Measurements from ENCODE around the gene DEFB132.
"Not testable (repeated sequence)": the region's sequence is repeated elsewhere in the genome, so short reads cannot be mapped to it uniquely, and the experiment has no call there.

Gene DEFB132, protein sequence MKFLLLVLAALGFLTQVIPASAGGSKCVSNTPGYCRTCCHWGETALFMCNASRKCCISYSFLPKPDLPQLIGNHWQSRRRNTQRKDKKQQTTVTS

DNA sequence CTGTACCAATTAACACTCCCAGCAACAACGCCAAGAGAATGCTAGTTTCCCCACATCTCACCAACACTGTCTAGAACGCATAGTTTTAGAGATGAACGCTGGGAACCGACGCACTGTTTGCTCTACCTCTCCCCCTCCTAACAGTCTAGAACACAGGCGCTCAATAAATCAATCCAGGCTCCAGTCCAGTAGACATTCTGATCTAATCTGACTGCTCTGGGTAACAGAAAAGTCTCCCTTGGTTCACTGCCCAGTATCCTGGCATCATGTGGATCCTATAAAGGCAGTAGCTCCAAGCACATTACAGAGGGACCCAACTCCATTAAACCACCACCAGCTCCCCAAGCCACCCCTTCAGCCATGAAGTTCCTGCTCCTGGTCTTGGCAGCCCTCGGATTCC is at the start of gene DEFB132:
DEFB132 (plus strand) TSS at position 306 of the 400 bp plus-strand sequence; CDS start at position 361, 55 bp downstream.
- no peak for DNase-seq

DNA sequence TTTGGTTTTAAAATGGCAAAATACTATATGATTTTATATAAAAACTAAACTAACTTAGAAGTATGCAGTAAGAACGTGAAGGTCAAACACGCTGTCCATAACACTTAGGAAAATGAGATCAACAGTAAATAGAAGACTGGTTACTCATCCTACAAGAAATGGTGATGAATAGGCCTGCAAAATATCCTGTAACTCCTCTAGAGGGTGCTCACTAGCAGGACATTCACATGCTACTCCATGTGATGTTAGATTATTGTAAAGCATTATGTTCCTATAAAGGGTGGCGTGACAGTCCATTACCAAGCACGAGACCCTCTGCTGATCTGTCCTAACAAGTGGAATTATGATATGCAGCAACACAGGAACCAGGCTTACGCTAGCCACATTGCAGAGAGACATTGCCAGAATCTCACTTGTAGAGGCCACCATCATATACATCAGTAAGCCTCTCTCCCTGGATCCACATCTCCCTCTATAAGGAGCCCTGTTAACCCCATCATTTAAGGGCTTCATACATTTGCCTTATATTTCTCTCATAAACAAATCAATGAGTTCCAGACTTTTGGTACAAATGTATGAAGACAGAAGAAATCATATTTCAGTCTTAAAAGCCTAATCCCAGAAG is 48.5 kb upstream of the DEFB132 start:
- DNase-seq = peak; percentile 6

DNA sequence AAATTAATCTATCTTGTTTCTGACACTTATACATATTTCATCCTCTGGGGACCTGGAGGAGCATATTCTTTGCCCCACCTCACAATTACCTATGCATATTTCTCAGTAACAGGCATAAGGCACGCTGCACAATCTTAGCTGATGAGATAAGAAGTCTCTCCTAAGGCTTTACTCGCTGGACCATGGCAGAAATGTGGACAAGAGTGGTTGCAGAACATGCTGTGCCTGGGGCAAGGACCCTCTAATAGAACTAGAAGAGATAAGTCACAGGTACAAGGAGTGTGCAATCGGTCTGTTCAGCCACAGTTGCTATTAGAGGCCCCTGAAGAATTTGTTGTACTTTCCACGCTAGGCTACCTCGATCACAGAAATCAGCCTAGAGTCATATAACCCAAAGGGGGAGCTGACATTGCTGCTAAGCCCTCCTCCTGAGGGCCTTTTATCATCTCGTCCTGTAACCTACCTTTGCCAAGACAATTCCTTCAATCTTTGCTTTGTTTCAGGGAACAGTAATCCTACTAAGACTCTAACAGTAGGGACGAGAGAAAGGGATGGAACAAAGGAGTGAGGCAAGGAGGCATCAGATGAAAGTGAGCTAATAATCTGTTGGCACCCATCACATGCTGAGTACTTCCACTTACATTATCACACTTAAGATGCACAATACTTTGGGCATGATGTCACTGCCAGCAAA is 46.6 kb upstream of the DEFB132 start:
- DNase-seq = no peak

DNA sequence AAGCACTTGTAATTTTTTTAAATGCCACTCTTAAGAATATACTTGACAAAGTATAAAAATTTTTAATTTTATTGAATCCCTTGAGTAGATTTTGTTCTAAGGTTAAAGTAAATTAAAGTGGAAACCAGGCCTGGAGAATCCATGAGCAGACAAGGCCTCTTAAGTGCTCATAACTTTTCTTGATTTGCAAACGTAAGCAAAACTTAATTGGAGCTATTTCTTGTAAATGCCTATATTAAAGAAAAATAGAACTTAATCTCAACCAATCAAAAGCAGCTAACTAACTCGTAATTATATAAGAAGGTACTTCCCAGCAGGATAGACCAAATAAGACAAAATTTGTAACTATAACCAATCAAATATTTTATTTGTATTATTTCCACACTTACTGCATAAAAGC is 43.1 kb upstream of the DEFB132 start:
- DNase-seq = no peak

DNA sequence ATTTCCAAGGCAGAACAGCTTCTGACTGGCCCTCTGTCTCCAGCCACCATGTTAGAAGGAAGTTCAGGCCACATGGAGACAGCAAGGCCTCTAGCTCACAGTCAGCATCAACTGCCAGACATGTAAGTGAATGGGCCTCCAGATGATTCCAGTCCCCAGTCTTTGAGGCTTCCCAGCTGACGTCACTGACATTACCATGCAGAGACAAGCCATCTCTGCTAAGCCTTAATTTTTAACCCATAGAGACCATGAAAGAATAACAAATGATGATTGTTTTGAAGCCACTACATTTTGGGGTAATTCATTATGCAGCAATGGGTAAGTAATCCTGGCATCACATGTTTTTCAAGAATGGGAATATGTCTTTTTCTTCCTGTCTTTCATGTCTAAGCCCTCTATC is 41.7 kb upstream of the DEFB132 start:
- no peak for DNase-seq

DNA sequence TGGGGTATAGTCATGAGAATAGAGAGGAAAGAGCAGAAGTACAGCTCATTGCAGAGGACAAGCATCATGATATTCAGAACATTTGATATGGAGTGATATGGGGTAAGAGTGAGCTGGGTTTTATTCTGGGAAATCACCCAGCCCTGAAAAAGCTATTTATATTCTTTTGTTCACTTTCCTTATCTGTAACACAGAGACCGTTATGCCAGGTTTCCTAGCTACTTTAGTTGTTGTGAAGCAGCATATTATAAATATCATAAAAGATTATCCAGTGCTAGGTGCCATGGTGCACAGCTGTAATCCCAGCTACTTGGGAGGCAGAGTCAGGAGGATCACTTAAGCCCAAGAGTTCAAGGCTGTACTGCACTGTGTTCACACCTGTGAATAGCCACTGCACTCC is 40.3 kb upstream of the DEFB132 start:
- DNase-seq = no peak

DNA sequence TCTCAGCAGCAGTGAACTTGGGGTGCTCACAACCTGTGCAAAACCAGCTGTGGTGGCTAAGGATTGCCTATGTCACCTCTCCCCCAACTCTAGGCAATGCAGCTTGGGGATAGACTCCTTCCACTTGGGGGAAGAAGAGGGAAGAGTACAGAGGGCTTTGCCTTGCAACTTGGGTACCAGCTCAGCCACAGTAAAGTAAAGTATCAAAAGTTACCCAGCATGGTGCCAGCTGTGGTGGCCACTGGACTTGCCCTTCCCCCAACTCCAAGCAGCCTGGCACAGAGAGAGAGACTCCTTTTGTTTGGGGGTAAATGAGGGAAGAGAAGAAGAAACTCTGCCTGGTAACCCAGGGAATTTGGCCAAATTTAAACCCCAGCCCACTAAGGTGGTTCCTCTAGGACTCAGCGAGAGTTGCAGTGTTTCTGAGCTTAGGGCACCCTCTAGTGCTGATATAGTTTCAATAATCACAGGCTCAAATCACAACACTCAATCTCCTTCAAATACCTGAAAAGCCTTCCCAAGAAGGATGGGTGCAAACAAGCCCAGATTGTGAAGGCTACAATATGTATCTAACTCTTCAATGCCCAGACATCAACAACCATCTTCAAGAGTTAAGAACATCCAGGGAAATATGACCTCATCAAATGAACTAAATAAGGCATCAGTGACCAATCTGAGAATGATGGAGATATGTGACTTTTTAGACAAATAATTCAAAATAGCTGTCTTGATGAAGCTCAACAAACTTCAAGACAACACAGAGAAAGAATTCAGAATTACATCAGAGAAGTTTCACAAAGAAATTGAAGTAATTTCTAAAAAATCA is 38.0 kb upstream of the DEFB132 start:
- DNase-seq = peak; percentile 4

DNA sequence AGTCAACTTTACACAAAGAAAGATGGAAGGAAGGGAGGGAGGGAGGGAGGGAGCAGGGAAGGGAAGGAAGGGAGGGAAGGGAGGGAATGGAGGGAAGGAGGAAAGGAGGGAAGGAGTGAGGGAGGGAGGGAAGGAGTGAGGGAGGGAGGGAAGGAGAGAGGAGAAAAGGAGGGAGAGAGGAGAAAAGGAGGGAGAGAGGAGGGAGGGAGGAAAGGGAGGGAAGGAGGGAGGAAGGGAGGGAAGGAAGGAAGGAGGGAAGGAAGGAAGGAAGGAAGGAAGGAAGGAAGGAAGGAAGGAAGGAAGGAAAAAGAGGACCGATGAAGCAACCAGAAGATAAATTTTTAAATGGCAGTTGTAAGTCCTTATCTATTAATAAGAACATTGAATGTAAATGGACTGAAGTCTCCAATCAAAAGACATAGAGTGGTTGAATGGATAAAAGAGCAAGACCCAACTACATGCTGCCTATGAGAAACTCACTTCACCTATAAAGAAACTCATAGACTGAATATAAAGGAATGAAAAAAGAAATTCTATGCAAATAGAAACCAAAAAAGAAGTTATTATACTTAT is 36.2 kb upstream of the DEFB132 start:
- no peak for DNase-seq

DNA sequence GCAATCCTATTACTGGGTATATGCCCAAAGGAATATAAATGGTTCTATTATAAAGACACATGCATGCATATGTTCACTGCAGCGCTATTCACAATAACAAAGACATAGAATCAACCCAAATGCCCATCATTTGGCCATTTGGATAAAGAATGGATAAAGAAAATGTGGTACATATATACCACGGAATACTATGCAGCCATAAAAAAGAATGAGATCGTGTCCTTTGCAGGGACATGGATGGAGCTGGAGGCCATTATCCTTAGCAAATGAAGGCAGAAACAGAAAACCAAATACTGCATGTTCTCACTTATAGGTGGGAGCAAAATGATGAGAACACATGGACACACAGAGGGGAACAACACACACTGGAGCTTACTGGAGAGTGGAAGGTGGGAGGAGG is 31.6 kb upstream of the DEFB132 start:
- not testable (repeated sequence) for DNase-seq

DNA sequence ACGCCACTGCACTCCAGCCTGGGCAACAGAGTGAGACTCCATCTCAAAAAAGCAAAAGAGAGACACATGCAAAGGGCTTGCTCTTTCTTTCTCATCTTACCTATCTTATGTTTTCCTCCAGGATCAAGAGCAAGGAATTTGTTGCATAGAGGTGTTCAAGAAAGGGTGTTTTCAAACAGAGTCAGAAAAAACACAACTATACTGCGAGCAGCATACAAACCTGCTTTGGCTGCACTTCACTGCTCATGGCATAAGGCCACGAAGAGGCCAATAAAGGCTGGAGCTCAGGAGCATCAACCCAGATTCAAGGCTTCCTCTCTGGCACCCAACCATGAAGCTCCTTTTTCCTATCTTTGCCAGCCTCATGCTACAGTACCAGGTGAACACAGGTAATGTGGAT is 30.6 kb upstream of the DEFB132 start, which contains the start of gene DEFB129:
DEFB129 (plus strand) TSS at position 301 of the 400 bp plus-strand sequence; CDS start at position 332, 31 bp downstream.
- DNase-seq = no peak

DNA sequence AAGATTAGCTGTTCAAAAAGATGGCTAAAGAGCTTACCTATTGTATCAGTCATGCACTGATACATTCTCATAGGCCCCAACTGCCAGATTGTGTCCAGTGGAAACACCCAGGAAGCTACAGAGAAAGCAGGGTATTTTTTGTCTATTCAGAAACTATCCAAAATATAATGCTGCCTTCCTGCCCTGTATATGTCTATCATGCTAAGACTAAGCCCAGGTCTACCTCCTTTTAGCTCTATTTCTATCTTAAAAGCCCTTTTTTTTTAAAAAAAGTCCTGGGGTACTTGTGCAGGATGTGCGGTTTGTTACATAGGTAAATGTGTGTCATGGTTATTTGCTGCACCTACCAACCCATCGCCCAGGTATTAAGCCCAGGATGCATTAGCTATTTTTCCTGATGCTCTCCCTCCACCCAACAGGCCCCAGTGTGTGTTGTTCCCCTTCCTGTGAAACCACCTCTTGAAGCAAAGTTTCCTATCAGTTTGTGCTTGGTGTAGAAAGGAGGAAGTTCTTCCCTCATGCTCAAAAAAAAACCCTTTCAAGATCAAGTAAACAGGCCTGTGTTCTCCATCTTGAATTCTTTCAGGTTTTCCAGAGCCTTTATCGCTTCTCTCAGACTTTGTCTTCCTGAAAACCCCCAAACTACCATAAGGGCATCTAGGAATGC is 30.0 kb upstream of the DEFB132 start:
- no peak for DNase-seq

DNA sequence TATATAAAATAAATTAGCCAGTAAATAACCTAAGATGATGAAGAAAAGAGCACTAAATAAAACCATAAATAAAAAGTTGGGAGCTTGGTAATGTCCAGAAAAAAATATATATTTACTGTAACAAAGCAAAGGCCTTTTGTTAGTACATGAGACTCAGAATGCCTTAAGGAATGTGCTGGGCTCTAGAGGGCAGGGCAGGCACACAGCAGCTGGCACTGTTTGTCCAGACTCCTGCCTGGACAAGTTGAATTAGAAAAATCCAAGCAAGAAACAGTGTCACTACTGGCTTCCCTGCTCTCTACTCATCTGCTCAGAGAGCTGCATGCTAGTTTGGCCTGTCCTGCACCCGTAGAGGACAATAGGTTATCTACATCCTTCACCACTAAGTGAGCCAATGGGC is 21.6 kb upstream of the DEFB132 start:
- DNase-seq = no peak

DNA sequence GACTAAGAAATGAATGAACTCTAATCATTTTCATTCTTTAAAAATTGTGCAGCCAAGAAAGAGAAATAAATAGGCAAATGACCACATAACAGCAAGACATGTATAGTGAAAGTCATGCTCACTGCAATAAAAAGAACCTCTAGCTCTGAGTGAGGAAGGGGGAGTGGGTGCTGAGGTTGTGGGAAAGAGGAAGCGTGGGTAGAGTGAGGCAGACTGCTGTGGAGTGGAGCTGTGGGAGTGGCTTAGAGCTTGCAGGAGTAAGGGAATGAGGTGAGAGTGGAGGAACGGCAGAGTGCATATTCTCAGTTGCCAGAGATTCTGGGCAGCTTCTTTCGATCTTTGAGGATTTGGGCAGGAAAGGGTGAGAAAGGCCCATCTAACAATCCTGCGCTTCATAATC is 20.0 kb upstream of the DEFB132 start:
- no peak for DNase-seq

DNA sequence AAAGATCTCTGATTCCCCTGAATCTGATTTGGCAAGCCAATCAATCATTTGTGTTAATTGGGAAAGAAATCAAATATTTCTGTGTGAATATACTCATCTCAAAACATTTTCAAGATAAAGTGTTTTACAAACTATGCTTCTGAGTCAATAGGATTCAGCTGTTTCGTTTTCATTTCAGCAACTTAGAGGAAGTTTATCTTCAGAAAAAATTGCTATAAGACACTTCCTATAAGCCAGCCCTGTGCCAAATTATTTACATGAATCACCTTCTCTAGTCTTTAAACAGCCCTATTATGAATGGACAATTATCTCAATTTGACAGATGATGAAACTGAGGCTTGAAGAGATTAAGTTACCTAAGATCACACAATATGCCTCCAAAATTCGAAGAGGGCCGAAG is 19.6 kb upstream of the DEFB132 start:
- no peak for DNase-seq

DNA sequence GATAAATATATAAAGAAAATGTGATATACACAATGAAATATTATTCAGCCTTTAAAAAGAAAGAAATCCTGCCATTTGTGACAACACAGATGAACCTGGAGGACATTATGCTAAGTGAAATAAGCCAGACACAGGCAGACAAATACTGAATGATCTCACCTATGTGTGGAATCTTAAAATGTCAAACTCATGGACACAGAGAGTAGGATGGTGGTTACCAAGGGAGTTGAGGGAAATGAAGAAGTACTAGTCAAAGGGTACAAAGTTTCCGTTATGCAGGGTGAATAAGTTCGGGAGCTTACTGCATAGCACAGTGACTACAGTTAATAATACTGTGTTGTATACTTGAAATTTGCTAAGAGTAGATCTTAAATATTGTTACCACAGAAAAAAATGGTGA is 14.6 kb upstream of the DEFB132 start:
- DNase-seq = no peak

DNA sequence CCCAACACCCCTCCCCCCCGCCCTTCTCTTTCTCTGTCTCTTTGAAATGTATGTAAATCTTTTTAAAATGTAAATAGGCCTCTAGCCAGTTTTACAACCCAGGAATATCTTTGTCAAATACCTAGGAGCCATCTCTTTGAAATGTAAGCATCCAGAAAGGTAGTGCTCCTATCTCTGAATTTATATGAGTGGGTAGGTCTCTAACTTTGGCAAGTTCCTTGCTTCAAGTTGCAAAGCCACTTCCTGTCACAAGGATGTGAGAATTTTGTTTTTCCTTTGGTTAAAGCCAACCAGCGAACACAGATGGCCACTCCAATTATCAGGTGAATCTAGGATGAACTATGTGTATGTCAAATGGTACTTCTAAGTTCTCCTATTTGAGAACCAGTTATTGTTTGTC is 6.2 kb upstream of the DEFB132 start:
- DNase-seq = no peak

DNA sequence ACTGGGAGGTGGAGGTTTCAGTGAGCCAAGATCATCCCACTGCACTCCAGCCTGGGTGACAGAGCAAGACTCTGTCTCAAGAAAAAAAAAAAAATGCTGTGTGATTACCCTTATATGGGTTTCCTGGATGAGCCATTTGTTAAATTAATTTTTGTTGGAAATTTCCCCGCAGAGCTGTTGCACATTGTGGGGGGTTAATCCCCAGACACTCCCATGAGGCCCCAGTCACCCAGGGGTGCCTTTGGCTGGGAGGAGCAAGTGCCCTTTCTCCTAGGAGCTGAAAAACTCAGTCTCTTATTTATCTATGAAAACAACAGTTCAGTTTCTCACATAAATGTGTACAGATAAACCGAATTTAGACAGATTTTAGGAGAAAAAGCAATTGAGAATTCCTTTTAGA is 4.7 kb upstream of the DEFB132 start:
- DNase-seq = no peak

DNA sequence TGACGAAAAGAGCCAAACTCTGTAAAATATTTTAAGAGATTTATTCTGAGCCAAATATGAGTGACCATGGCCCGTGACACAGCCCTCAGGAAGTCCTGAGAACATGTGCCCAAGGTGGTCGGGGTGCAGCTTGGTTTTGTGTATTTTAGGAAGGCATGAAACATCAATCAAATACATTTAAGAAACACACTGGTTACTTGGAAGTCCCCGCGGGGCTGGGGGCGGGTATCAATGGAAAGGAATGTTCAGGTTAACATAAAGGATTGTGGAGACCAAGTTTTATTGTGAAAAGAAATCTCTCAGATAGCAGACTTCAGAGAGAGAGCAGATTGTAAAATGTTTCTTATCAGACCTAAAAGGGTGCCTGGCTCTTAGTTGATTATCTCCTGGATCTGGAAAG is 4.1 kb upstream of the DEFB132 start:
- DNase-seq = not testable (repeated sequence)

DNA sequence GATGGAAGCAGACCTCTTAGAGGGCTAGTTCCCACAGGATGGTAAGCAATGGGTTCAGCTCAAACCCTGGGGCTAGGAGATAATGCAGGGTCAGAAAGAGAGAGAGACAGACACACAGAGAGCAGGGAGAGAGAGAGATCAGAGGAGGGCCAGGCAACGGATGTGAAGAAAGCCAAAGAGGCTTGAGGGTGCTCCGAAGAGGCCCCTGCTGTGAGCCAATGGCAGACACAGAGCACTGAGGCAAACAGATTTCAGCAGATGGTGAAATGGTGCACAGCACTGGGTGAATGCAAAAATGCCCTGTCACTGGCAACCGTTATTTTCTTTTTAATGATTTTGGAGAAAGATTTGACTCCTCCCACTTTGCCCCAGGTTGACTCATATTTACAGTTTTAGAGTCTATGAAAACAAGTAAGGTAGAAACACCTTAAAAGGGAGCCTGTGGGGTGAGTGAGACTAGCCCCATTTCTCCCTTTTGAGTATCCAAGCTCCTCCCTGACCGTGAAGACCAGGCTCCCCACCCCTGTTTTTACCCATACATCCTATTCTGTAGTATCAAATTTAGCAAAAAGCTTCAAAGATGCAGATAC is 840 bp downstream of the DEFB132 start:
- DNase-seq = no peak

DNA sequence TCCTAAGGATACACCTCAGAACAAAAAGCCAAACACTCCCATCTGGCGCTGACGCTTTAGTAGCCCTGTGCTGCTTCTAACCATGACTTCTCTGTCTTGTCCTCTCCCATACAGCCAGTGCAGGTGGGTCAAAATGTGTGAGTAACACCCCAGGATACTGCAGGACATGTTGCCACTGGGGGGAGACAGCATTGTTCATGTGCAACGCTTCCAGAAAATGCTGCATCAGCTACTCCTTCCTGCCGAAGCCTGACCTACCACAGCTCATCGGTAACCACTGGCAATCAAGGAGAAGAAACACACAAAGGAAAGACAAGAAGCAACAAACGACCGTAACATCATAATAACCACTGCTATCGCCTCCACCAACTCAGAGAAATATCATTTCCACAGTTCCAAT is 1.4 kb downstream of the DEFB132 start:
- DNase-seq = no peak

DNA sequence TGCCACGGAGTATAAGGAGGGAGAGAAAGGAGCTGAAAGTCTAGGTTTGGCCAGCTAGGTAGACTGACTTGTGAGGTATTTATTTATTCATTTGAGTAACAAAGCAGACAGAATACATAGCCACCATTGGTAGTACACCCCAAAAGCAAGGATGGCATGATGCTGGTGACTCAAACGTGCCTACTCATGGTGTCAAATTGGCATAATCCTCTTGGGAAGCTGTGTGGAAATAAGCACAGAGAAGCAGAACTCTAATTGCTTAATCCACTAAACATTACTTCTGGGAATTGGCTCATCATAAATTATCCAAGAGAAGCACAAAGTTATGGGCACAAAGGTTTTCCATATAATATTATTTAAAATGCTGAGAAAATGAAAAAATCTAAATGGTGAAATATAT is 2.5 kb downstream of the DEFB132 start:
- no peak for DNase-seq

DNA sequence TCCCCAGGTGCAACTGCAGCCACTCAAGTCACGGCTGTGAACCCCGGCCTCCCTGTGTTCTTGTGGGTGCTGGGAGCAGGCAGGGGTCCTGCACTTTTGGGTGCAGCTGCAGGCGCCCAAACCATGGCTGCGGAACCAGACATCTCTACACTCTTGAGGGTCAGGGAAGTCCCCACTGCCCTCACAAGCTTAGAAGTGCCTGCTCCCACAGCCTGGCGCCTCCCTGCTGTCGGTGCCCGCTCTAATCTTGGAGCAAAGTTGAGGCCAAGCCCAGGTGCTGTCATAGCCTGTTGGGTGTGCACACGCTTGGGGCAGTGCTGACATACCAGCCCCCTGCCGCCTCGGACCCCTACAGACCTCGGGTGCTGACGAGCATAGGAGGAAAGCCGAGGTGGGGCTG is 6.2 kb downstream of the DEFB132 start:
- DNase-seq = no peak
